ENCODE data around the gene COG2.

The COG2 gene

DNA sequence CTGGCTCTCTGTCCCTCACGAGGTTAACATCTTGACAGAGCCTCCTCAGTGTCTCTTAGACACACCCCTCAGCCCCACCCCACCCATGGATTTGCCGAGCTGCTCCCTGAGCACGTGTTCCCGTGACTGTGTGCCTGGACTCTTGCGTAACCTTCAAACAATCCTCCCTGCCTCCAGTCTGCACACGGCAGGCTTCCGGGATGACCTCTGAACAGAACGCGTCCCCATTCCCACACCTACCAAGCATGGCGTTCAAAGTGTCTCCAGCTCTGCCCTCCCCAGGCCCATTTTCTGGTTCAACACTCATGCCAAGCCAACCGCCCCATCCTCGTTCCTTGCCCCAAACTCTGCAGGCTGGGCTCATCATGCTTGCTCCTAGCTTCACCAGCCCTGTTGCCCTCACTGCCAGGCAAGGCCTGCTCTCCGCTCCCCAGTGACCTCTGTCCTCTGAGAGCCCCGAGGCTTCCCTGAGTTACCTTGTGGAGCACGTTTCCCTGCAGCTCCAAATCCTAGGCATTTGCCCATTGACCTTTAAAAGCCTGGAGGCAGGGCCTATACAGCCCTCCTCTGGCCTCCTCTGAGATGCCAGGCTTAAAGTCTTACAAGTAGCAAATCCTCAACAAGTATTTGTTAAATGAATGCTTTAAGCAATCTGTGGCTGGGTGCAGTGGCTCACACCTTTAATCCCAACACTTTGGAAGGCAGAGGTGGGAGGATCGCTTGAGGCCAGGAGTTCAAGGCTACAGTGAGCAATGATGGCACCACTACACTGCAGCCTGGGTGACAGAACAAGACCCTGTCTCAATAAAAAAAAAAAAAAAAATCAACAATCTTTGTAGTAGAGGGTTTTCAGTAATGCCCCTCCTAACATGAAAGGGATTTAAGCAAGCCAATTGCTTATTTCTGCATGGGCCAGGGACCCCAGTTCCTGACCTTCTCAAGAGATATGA lies 66.6 kb downstream of the COG2 start:
- TF ChIP-seq POLR2AphosphoS5 (IDR thresholded peaks at IDR 0.05; ENCODE audit: low read depth, low read length) (no peak), FOXP2 (optimal IDR thresholded peaks at IDR 0.05; ENCODE audit: borderline replicate concordance, extremely low read depth, extremely low read length, insufficient read depth) (no peak), TAF1 (IDR thresholded peaks at IDR 0.05; ENCODE audit: borderline replicate concordance, insufficient read depth, low read length) (no peak), SIN3A (IDR thresholded peaks at IDR 0.05; ENCODE audit: borderline replicate concordance, insufficient read depth, low read length) (no peak)
- TF ChIP-seq, protein P1, sequence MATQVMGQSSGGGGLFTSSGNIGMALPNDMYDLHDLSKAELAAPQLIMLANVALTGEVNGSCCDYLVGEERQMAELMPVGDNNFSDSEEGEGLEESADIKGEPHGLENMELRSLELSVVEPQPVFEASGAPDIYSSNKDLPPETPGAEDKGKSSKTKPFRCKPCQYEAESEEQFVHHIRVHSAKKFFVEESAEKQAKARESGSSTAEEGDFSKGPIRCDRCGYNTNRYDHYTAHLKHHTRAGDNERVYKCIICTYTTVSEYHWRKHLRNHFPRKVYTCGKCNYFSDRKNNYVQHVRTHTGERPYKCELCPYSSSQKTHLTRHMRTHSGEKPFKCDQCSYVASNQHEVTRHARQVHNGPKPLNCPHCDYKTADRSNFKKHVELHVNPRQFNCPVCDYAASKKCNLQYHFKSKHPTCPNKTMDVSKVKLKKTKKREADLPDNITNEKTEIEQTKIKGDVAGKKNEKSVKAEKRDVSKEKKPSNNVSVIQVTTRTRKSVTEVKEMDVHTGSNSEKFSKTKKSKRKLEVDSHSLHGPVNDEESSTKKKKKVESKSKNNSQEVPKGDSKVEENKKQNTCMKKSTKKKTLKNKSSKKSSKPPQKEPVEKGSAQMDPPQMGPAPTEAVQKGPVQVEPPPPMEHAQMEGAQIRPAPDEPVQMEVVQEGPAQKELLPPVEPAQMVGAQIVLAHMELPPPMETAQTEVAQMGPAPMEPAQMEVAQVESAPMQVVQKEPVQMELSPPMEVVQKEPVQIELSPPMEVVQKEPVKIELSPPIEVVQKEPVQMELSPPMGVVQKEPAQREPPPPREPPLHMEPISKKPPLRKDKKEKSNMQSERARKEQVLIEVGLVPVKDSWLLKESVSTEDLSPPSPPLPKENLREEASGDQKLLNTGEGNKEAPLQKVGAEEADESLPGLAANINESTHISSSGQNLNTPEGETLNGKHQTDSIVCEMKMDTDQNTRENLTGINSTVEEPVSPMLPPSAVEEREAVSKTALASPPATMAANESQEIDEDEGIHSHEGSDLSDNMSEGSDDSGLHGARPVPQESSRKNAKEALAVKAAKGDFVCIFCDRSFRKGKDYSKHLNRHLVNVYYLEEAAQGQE (IDR thresholded peaks at IDR 0.05; ENCODE audit: insufficient read depth in 1 of 2, low read depth in 2 of 2, low read length in 2 of 2): no peak

DNA sequence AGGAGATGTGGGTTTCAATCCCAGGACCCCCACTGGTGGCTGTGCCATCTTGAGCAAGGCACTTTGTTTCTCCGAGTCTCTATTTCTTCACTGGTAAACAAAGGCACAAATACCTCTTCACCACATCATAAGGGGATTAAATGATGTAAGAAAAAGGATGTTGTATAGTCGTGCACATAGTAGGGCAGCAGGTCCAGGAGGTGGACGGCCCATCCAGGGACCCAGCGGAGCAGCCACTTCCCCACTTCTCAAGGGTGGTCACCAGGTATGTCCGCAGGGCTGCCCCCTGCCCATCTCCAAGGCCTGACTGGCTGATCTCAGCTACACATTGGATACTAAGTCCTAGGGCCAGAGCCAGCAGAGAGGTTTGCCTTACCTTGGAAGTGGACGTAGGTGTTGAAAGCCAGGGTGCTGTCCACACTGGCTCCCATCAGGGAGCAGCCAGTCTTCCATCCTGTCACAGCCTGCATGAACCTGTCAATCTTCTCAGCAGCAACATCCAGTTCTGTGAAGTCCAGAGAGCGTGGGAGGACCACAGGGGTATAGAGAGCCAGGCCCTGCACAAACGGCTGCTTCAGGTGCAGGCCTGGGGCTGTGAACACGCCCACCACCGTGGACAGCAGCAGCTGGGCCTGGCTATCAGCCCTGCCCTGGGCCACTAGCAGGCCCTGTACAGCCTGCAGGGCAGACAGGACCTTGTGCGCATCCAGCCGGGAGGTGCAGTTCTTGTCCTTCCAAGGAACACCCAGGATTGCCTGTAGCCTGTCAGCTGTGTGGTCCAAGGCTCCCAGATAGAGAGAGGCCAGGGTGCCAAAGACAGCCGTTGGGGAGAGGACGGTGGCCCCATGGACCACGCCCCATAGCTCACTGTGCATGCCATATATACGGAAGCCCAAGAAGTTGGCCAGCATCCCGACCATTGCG lies 67.6 kb downstream of the COG2 start:
- TF ChIP-seq FOXP2 (optimal IDR thresholded peaks at IDR 0.05; ENCODE audit: borderline replicate concordance, extremely low read depth, extremely low read length, insufficient read depth) (no peak), TAF1 (IDR thresholded peaks at IDR 0.05; ENCODE audit: borderline replicate concordance, insufficient read depth, low read length) (no peak), POLR2AphosphoS5 (IDR thresholded peaks at IDR 0.05; ENCODE audit: low read depth, low read length) (no peak), SIN3A (IDR thresholded peaks at IDR 0.05; ENCODE audit: borderline replicate concordance, insufficient read depth, low read length) (no peak)
- TF ChIP-seq, protein P1 (IDR thresholded peaks at IDR 0.05; ENCODE audit: insufficient read depth in 1 of 2, low read depth in 2 of 2, low read length in 2 of 2): no peak

DNA sequence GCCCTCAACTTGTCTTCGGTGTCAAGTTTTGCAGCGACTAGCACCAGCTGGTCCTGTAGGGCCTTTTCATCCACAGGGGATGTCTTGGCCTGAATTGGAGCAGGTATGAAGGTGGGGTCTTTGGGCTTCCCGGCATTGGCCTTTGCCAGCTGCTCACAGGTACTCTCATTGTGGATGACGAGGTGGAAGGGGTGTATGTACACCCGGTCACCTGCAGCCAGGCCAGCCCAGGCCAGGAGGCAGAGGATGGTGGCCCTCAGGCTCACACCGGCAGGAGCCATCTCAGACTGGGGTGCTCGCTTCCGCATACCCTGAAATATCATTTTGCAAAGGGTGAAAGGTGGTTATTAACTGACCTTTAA lies 68.2 kb downstream of the COG2 start:
- TF ChIP-seq TAF1 (IDR thresholded peaks at IDR 0.05; ENCODE audit: borderline replicate concordance, insufficient read depth, low read length) (no peak), FOXP2 (optimal IDR thresholded peaks at IDR 0.05; ENCODE audit: borderline replicate concordance, extremely low read depth, extremely low read length, insufficient read depth) (no peak), SIN3A (IDR thresholded peaks at IDR 0.05; ENCODE audit: borderline replicate concordance, insufficient read depth, low read length) (no peak), POLR2AphosphoS5 (IDR thresholded peaks at IDR 0.05; ENCODE audit: low read depth, low read length) (no peak)
- TF ChIP-seq, protein P1 (IDR thresholded peaks at IDR 0.05; ENCODE audit: insufficient read depth in 1 of 2, low read depth in 2 of 2, low read length in 2 of 2): no peak

GRCh38 chr1:230711245-230711644 lies 69.0 kb downstream of the COG2 start:
- no peak for TF ChIP-seq FOXP2 (optimal IDR thresholded peaks at IDR 0.05; ENCODE audit: borderline replicate concordance, extremely low read depth, extremely low read length, insufficient read depth)

- TF ChIP-seq POLR2AphosphoS5 (IDR thresholded peaks at IDR 0.05; ENCODE audit: low read depth, low read length): no peak
These were observed 70.2 kb downstream of the COG2 start for GRCh38 chr1:230712470-230712942.
